MM.1S (cell line): ENCODE data around the gene CIB4.

Experiments used
- DNase-seq: peaks from one replicate; pipeline ENCODE4 v3.0.0-alpha.2; 2015
- H2AFZ ChIP-seq: fragments of 300-600 bp; sonication (generic); 2 replicates; pipeline ENCODE4 v1.6.0; 2016; ENCODE audit warnings: antibody characterized with exemption, low read length
- H3F3A ChIP-seq: fragments of 300-600 bp; sonication (generic); 2 replicates; pipeline ENCODE4 v1.6.1; 2016; ENCODE audit warnings: mild to moderate bottlenecking, antibody characterized with exemption, low read length, moderate library complexity, mixed read lengths; ENCODE audit not compliant: insufficient read depth
- H3K27ac ChIP-seq: fragments of 300-600 bp; sonication (generic); 2 replicates; pipeline ENCODE4 v1.5.1; 2016; ENCODE audit warnings: mild to moderate bottlenecking, low read length
- H3K27me3 ChIP-seq: fragments of 300-600 bp; sonication (generic); replicated peaks from 2 replicates; pipeline ENCODE4 v1.6.0; 2016; ENCODE audit warnings: low read length; ENCODE audit not compliant: insufficient read depth
- H3K36me3 ChIP-seq: fragments of 300-600 bp; sonication (generic); replicated peaks from 2 replicates; pipeline ENCODE4 v1.6.1; 2016; ENCODE audit warnings: mild to moderate bottlenecking, low read length, mixed read lengths; ENCODE audit not compliant: insufficient read depth
- H3K4me1 ChIP-seq: fragments of 300-600 bp; sonication (generic); 2 replicates; pipeline ENCODE4 v1.6.1; 2016; ENCODE audit warnings: low read length, mixed read lengths
- H3K4me2 ChIP-seq: fragments of 300-600 bp; sonication (generic); 2 replicates; pipeline ENCODE4 v1.6.0; 2016; ENCODE audit warnings: low read depth, low read length
- H3K4me3 ChIP-seq: fragments of 300-600 bp; sonication (generic); 2 replicates; pipeline ENCODE4 v1.5.1; 2016; ENCODE audit warnings: low read length, mixed read lengths
- H3K79me2 ChIP-seq: fragments of 300-600 bp; sonication (generic); 2 replicates; pipeline ENCODE4 v1.6.1; 2016; ENCODE audit warnings: mixed run types, low read length, mixed read lengths
- H3K9ac ChIP-seq: fragments of 300-600 bp; sonication (generic); 2 replicates; pipeline ENCODE4 v1.6.1; 2016; ENCODE audit warnings: low read length, mixed read lengths
- H3K9me2 ChIP-seq: fragments of 300-600 bp; sonication (generic); replicated peaks from 2 replicates; pipeline ENCODE4 v1.6.1; 2016; ENCODE audit warnings: mild to moderate bottlenecking, low read length, mixed read lengths; ENCODE audit not compliant: insufficient read depth
- H3K9me3 ChIP-seq: fragments of 300-600 bp; sonication (generic); replicated peaks from 2 replicates; pipeline ENCODE4 v1.6.1; 2016; ENCODE audit warnings: mild to moderate bottlenecking, low read length, mixed read lengths; ENCODE audit not compliant: insufficient read depth
- H4K20me1 ChIP-seq: fragments of 300-600 bp; sonication (generic); 2 replicates; pipeline ENCODE4 v1.6.1; 2016; ENCODE audit warnings: mild to moderate bottlenecking, low read length, moderate library complexity, mixed read lengths; ENCODE audit not compliant: insufficient read depth
- CTCF ChIP-seq: fragments of 300-600 bp; sonication (generic); IDR thresholded peaks from 2 replicates; pipeline ENCODE4 v1.5.1; 2016; ENCODE audit warnings: antibody characterized with exemption, low read length, mixed read lengths
- EZH2 ChIP-seq: fragments of 300-600 bp; sonication (generic); optimal IDR thresholded peaks from 2 replicates; pipeline ENCODE3; 2017; ENCODE audit warnings: low read depth, mild to moderate bottlenecking, antibody characterized with exemption, low read length, mixed read lengths
- EZH2phosphoT487 ChIP-seq: fragments of 300-600 bp; sonication (generic); IDR thresholded peaks from 2 replicates; pipeline ENCODE4 v1.6.1; 2018; ENCODE audit warnings: antibody characterized with exemption, low read length

The CIB4 gene

GRCh38 chr2:26640781-26641564, at the start of gene CIB4:
CIB4 (minus strand) TSS chr2:26641366; CDS start chr2:26641314, 52 bp downstream.
- no peaks in the 10 kb centered on the region for H3K9me3 ChIP-seq
- H3K4me3 ChIP-seq = no peak within 1 kb of the TSS
- H3K36me3 ChIP-seq = no peaks in the 10 kb centered on the region
- H3K79me2 ChIP-seq = no peaks in the 10 kb centered on the region
- H3K27ac ChIP-seq = no peak within 1 kb of the TSS
- H3K9me2 ChIP-seq = no peaks in the 10 kb centered on the region
- DNase-seq = no peak
- TF ChIP-seq EZH2 = no peak
- no peak for TF ChIP-seq CTCF
- no peak for TF ChIP-seq EZH2phosphoT487
- H3K27me3 ChIP-seq = peaks cover 52% of the 10 kb centered on the region
- no peak within 1 kb of the TSS for H3K9ac ChIP-seq
- H3K4me1 ChIP-seq = no peaks in the 10 kb centered on the region
- H3K4me2 ChIP-seq = no peak within 1 kb of the TSS
- H4K20me1 ChIP-seq = no peaks in the 10 kb centered on the region
- H3F3A ChIP-seq = no peaks in the 10 kb centered on the region
- H2AFZ ChIP-seq = no peak within 1 kb of the TSS

GRCh38 chr2:26687801-26688200, 46.6 kb upstream of the CIB4 start:
- no peak for DNase-seq

GRCh38 chr2:26687328-26687727, 46.2 kb upstream of the CIB4 start:
- H3K9me2 ChIP-seq = no peaks in the 10 kb centered on the region
- DNase-seq = no peak
- no peak overlapping the region for H2AFZ ChIP-seq
- H3K27ac ChIP-seq = no peak overlapping the region
- H3F3A ChIP-seq = no peaks in the 10 kb centered on the region
- TF ChIP-seq CTCF = no peak
- TF ChIP-seq EZH2phosphoT487 = no peak
- TF ChIP-seq EZH2 = no peak
- H3K79me2 ChIP-seq = no peaks in the 10 kb centered on the region
- H3K36me3 ChIP-seq = no peaks in the 10 kb centered on the region
- H3K4me2 ChIP-seq = no peak overlapping the region
- H3K27me3 ChIP-seq = peaks cover 60% of the 10 kb centered on the region
- H3K9ac ChIP-seq = no peak overlapping the region
- H3K4me3 ChIP-seq = no peak overlapping the region
- H3K9me3 ChIP-seq = no peaks in the 10 kb centered on the region
- H3K4me1 ChIP-seq = no peaks in the 10 kb centered on the region
- H4K20me1 ChIP-seq = no peaks in the 10 kb centered on the region

More at GRCh38 chr2:26687801-26688200, 46.6 kb upstream of the CIB4 start:
- no peaks in the 10 kb centered on the region for H4K20me1 ChIP-seq
- no peaks in the 10 kb centered on the region for H3F3A ChIP-seq
- no peak overlapping the region for H2AFZ ChIP-seq
- no peaks in the 10 kb centered on the region for H3K79me2 ChIP-seq
- no peak for TF ChIP-seq EZH2
- TF ChIP-seq CTCF = no peak
- no peak for TF ChIP-seq EZH2phosphoT487
- no peaks in the 10 kb centered on the region for H3K9me2 ChIP-seq
- no peak overlapping the region for H3K4me2 ChIP-seq
- H3K4me1 ChIP-seq = no peaks in the 10 kb centered on the region
- H3K9ac ChIP-seq = no peak overlapping the region
- no peaks in the 10 kb centered on the region for H3K9me3 ChIP-seq
- no peak overlapping the region for H3K4me3 ChIP-seq
- H3K36me3 ChIP-seq = no peaks in the 10 kb centered on the region
- peaks cover 56% of the 10 kb centered on the region for H3K27me3 ChIP-seq
- H3K27ac ChIP-seq = no peak overlapping the region
